ENCODE results near the gene ST7.

DNA sequence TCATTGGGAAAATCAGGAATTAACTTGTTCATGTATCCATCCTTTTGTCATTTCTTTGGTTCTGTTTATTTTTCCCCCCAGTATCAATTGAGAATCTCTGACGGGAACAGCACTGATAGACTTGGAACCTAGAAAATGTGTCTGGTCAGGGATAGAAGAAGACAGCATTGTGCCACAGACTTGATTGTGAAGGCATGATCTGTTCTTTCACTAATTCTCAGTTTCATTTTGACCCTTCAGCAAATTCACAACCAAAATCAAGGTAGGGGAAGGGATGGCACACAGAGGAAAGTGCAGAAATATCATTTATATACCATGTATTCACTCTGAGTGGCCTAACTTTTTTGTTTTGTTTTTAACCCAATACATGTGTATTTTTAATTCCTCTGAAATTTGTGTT lies 262.7 kb downstream of the ST7 start:
- TF ChIP-seq POLR2AphosphoS5 (IDR thresholded peaks at IDR 0.05) (no peak), POLR2A (IDR thresholded peaks at IDR 0.05) (no peak)
- TF ChIP-seq, protein P1, sequence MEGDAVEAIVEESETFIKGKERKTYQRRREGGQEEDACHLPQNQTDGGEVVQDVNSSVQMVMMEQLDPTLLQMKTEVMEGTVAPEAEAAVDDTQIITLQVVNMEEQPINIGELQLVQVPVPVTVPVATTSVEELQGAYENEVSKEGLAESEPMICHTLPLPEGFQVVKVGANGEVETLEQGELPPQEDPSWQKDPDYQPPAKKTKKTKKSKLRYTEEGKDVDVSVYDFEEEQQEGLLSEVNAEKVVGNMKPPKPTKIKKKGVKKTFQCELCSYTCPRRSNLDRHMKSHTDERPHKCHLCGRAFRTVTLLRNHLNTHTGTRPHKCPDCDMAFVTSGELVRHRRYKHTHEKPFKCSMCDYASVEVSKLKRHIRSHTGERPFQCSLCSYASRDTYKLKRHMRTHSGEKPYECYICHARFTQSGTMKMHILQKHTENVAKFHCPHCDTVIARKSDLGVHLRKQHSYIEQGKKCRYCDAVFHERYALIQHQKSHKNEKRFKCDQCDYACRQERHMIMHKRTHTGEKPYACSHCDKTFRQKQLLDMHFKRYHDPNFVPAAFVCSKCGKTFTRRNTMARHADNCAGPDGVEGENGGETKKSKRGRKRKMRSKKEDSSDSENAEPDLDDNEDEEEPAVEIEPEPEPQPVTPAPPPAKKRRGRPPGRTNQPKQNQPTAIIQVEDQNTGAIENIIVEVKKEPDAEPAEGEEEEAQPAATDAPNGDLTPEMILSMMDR (IDR thresholded peaks at IDR 0.05) = no peak
